Stimulated activated naive CD4-positive, alpha-beta T cell treated with Interleukin-2 at 50 U/mL for 16 hours (primary cell): ENCODE measurements around the gene MYBPH.

Source experiments
- DNase-seq: peaks from one replicate; lab custom pipeline; 2025; lab: John Stamatoyannopoulos, UW

Gene MYBPH

DNA sequence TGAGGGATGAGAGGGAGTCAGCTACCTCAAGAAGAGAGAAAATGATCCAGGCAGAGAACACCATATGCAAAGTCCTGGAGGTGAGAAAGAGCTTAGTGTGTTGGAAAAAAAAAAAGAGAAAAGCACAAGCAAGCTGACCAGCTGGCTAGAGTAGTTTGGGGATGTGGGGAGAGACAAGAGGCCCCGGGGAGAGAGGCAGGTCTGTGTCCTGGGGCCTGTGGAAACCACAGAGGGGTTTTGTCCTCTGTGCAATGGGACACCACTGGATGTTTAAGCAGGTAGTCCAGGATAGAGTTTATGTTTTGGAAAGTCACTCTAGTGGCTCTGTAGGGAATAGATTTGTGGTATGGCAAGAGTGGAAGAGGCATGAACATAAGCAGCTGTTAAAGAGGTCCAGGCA is 25.3 kb upstream of the MYBPH start:
- no peak for DNase-seq

- no peak for DNase-seq
Observed at GRCh38 chr1:203199816-203200571, 24.4 kb upstream of the MYBPH start.

DNA sequence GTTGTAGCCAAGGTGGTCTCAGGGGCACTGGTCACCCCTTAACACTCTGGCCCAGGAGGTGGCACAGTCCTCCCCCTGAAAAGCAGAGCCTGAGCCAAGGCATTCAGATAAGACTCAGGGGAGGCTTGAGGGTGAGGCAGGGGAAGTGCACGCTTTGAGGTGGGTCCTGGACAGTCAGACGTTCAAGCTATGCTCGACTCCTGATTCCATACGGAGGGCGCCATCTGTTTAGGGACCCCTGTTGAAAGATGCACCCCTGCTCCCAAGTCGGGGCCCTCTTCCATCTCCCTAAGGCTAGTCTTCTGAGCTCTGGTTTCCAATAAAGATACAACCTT is 23.8 kb upstream of the MYBPH start:
- no peak for DNase-seq

DNA sequence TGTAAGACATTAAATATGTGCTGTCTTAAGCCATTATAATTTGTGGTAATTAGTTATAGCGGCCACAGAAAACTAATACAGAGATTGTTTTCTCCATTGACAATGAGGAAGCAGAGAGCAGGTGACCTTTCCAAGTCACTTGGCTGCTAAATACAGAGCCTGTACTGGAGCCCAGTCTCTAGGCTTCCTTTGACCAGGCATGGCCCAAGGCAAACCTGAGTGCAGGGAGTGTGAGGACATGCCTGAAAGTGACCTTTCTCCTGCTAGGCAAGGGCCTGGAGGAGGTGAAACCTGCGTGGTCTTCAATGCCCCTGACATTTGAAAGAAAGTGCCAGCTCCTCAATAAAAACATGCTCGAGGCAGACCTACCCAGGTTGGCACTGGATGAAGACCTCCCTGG is 23.4 kb upstream of the MYBPH start:
- DNase-seq = no peak

DNA sequence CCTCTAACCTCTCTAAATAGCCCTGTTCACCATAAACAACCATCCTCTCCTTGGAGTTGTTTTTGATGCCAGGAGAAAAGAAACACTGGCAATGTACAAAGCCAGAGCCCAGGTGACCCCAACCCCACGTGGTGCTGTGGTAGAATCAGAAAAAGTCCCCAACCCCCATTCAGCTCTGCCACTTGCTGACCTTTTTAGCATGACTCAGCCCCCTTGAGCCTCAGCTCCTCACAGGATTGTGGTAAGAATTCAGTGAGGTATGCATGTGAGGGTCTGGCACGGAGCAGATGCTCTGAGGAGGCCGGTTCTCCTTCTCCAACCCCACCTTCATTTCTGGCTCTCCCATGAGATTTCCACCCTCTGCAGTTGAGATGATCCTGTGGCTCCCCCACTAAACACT is 22.0 kb upstream of the MYBPH start:
- DNase-seq = no peak

DNA sequence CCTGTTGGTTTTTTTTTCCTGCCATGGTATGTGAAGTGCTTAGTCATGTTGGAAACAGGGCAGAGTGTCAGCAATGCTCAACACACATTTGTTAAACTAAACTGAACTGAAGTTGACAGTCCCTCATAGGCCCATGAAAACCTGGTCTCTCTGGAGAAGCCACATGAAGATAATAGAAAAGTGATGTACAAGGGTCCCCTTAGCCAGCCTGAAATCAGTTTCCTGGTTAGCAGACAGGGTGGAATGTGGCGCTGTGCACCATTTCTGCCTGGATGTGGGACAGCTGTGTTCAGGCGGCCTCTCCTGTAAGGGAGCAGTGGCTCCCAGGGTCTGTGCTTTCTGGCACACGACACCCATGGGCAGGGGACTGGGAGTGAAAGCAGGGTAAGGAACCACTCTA is 20.7 kb upstream of the MYBPH start:
- DNase-seq = no peak

DNA sequence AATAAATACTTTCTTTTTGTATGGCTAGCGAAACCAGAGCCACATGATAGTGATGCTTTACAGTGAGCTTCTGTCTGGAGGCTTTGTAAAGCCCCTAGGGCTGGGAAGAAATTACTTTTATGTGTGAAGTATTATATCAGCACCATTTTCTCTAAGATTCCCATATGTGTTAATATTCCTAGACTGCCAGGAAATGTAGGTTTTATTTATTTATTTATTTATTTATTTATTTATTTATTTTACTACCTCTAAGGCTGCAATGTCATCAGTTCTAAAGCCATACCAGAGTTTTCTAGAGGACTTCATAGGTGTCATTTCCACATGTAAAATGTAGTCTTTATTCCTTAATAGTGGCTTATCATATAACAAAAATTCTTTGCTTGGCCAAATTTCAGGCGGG is 15.3 kb upstream of the MYBPH start:
- DNase-seq = no peak

DNA sequence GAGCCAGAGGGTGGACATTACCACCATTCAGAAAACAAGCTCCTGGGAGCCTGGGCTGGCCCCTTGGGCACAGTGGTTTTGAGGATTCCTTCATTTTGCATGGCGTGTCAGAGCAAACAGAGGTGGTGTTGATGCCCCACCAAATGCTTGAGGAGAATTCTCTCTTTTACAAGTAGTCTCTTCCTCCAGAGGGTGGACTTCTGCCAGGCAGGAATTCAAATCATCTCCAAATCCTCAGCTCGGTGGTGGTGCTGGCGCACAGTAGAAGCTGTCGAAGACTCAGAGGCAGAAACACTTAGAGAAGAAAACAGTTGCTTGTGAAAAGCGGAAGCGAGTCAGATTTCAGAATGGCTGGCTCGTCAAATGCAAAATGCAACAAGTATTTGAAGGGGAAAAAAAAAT is 14.3 kb upstream of the MYBPH start:
- no peak for DNase-seq

- no peak for DNase-seq
Observed at GRCh38 chr1:203188686-203189232, 13.1 kb upstream of the MYBPH start.

GRCh38 chr1:203187689-203188264 is 12.2 kb upstream of the MYBPH start:
- no peak for DNase-seq

GRCh38 chr1:203187304-203187685 is 11.7 kb upstream of the MYBPH start:
- DNase-seq = no peak

GRCh38 chr1:203186446-203187303 is 11.0 kb upstream of the MYBPH start, which contains the start of gene CHI3L1:
CHI3L1 (minus strand) TSS chr1:203186704; CDS start chr1:203186623, 81 bp downstream.
- no peak for DNase-seq

DNA sequence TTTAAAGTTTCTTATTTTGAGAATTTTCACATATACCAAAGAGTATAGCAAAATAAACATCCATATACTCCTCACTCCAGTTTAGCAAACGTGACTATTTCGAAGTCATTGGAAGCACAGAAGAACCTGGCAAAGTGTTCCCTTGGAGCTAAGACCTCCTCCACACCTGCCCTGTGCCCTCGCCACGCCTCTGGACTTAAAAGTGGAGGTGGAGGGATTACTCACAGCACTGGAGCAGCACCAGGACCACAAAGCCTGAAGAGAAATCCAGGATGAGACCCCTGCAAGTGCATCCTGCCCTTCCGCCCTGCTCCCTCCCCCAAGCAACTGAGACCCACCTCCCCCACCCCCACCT is 10.4 kb upstream of the MYBPH start:
- DNase-seq = no peak

- DNase-seq = no peak
Observed at GRCh38 chr1:203185585-203185984, 10.0 kb upstream of the MYBPH start.

DNA sequence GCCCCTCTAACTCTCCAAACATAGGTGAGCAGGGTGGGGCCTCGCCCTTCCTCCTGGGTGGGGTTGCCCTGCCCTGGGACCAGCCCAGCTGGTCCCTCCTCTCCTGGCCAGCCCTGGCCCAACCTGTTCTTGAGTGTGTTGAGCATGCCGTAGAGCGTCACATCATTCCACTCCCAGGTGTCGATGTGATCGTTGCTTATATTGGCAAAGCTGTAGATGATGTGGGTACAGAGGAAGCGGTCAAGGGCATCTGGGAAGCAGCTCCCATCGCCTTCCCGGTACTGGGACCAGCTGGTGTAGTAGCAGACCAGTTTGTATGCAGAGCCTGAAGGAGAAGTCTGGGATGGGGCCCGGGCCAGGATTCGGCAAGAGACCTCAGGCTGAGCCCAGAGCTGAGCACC is 9.4 kb upstream of the MYBPH start:
- DNase-seq = no peak

DNA sequence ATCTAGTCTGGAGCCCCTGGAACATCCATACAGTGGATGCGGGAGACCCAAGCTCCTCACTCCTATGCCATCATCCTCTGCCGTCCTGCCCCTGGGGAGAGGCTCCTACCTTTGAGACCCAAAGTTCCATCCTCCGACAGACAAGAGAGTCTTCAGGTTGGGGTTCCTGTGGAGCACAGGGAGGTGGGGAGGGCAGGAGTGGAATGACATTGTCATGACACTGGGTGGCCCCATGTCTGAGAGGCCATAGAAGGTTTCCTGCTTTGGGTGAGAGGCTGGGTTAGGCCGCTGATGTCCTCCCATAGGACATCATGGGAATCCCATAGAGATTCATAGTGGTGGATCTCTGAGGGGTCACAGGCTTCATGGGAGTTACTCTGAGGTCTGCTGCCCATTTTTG is 8.8 kb upstream of the MYBPH start:
- DNase-seq = no peak

- no peak for DNase-seq
Observed at GRCh38 chr1:203183828-203184227, 8.2 kb upstream of the MYBPH start.

DNA sequence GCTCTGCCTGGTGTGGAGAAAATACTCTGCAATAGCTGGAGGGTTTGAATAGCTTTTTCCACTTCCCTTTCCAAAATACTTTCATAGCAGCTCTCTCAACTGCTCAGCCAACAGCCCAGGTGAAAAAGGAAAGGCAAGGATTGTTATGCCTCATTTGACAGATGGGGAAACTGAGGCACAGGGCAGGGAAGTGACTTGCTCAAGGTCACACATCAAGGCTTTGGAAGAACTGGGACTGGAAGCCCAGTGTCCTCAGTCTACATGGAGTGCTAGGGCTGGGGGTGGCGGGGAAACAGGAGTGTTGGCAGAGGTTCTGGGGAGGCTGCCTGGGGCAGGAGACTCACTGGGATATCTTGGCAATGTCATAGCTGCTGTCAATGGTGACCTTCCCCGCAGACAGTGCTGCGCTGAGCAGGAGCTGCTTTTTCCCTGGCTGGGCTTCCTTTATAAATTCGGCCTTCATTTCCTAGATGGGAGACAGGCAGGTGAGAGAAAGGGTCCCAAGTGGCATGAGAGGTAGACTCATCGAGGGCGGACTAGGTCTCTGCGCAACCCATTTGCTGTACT is 6.8 kb upstream of the MYBPH start:
- no peak for DNase-seq

DNA sequence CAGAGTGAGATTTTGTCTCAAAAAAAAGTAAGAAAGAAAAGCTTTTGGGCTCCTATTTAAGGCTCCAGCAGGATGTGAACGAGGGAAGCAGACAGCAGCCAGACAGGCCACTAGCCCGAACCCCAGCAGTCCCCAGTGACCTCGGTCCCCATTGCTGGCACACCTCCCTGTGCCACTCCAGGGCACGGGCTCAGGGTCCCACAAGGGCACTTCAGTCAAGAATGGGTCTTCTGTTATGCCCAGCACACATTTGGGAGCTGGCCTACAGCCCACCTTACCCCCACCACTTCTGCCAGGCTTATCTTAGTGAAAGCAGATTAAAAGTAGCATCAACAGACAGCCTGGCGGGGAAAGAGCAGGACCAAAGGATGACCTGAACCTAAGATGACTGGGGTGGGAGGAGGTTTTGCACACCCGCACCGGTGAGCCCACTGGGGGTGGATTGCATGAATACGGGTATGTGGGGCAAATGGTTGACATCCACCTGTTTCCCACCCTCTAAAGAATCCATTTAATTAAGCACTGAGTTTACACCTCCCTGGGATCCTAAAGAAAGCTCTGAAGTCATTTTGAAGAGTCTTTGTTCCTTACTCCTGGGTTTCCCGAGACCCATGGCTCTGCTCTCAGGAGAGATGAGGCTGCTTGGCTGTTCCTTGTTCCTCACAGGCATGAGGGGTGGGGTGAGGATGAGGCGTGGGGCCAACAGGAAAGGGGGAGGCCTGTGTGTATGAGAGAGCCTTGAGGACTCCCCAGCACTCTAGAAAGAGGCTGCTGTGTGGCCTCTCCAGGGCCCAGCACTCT is 6.2 kb upstream of the MYBPH start:
- no peak for DNase-seq

DNA sequence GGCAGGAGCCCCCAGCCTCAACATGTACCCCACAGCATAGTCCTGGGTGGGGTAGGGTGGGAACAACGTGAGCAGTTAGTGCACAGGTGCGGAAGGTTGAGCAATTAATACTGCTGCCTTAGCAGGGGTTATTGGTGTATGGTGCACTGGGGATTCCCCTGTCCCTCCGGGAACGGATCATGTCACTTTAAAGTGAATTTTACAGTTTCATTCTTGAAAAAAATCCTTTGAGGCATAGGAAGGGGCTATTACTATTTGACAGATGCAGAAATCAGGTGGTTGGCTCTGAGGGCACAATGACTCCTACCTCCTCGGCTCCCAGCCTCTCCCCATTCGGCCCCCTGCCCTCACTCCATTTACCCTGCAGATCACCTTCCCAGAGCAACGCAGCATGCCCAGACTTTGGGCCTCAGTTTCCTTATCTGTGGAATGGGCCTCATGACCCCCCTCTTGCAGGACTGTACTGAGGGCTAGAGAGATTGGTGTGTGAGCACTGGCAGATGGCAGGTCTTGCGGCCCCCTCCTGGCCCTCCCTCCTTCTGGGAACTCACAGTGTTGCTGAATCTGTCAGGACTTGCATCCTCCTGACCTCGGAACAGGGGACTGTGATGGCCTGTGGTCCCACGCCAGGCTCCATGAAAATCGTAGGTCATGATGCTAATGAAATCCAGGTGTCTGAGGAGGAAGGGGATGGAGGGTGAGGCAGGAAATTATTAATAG is 5.1 kb upstream of the MYBPH start:
- no peak for DNase-seq

DNA sequence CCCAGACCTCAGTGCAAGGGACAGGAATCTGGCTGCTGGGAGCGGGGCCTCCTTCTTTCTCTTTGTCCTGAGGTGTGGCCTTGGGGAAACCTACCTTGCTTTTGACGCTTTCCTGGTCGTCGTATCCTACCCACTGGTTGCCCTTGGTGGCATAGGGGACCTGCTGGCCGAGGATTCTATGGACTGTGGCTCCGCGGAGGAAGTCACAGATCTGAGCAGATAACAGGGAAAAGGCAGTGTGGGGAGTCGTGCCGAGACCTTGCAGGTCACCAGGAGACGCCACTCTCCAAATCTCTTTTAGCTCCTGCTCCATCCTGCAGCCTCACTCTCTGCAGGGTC is 4.0 kb upstream of the MYBPH start:
- DNase-seq = no peak
